ENCODE measurements around the gene LGALSL. TPM values are rescaled to one million over a fixed set of nuclear protein-coding genes. Genes with fewer than 3 reads are reported as not detected.

Gene LGALSL
- total and polyA plus RNA-seq, 9 donors, result 12.2 to 28.9 (median 21.9) TPM

Other genes with a start within 250 kb of the LGALSL start
- 21.2 TPM for gene AFTPH, start 70.2 kb downstream of the LGALSL start, total RNA-seq
- gene AFTPH, start 70.2 kb downstream of the LGALSL start, polyA plus RNA-seq (ENCODE audit: insufficient read depth in 1 of 8, insufficient read length in 8 of 8, low replicate concordance in 1 of 8), result 10 to 100 TPM; 15.7 to 22.5 (median 17.4) TPM
- 11.0 TPM for gene SERTAD2, start 199.8 kb downstream of the LGALSL start, total RNA-seq
- 10 to 100 TPM; 20.2 to 30.4 (median 23.7) TPM for gene SERTAD2, start 199.8 kb downstream of the LGALSL start, polyA plus RNA-seq (ENCODE audit: insufficient read depth in 1 of 8, insufficient read length in 8 of 8, low replicate concordance in 1 of 8)